GM20431 (cell line): ENCODE measurements around the gene MTMR10.

Experiments used
- in situ Hi-C: fragments of 300-500 bp; cut with MseI, MboI; formaldehyde crosslinking; loops from one replicate; pipeline ENCODE4 v1.15.0; 2020; ENCODE audit warnings: low sequenced_read_pairs; ENCODE audit not compliant: unreplicated experiment

Gene MTMR10, protein sequence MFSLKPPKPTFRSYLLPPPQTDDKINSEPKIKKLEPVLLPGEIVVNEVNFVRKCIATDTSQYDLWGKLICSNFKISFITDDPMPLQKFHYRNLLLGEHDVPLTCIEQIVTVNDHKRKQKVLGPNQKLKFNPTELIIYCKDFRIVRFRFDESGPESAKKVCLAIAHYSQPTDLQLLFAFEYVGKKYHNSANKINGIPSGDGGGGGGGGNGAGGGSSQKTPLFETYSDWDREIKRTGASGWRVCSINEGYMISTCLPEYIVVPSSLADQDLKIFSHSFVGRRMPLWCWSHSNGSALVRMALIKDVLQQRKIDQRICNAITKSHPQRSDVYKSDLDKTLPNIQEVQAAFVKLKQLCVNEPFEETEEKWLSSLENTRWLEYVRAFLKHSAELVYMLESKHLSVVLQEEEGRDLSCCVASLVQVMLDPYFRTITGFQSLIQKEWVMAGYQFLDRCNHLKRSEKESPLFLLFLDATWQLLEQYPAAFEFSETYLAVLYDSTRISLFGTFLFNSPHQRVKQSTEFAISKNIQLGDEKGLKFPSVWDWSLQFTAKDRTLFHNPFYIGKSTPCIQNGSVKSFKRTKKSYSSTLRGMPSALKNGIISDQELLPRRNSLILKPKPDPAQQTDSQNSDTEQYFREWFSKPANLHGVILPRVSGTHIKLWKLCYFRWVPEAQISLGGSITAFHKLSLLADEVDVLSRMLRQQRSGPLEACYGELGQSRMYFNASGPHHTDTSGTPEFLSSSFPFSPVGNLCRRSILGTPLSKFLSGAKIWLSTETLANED

DNA sequence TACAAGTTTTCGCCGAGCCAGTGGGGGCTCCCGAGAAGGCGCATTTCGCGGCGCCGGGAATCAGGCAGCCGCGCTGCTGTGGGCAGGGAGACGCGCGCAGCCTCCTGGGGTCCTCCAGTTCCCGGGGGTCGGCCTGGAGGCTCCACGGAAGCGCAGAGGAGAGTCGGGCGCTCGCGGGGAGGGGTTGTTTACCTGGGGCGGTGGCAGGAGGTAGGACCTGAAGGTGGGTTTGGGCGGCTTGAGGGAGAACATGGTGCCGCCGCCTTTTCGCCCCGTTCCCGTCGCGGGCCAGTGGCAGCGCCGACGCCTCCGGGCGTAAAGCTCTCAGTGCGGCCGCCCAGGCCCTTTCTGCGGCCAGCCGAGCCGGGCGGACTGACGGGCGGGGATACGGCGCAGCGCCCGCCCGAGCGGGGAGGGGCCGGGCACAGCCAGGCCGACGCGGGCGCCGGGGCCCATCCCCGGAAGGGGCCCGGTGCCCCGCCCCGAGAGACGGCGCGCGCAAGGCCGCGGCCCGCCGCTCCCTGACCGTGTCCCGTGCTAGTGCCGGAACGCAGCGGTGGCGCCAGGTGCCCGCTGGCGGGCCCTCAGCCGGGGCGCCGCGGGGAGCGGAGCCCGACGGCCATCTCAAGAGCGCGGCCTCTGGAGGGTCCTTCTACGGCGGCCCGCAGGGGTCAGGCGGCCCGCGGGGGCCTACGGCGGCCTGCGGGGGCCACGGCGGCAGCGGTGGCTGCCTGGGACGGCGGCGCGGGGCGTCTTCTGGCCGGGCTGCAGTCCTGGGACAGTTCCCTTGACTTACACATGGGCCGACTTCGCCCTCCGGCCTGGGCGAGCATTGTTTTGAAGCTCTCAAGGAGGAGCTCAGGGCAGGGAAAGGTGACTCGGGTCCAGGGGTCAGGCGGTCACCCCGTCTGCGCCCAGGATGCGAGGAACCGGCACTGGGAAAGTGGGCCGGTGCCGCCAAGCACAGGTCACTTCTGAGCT lies at the start of gene MTMR10:
Gene MTMR10 (minus strand): TSS at position 374 of the 981 bp plus-strand sequence. CDS start 122 bp downstream, at position 252.
- in situ Hi-C loops: no loop called here

DNA sequence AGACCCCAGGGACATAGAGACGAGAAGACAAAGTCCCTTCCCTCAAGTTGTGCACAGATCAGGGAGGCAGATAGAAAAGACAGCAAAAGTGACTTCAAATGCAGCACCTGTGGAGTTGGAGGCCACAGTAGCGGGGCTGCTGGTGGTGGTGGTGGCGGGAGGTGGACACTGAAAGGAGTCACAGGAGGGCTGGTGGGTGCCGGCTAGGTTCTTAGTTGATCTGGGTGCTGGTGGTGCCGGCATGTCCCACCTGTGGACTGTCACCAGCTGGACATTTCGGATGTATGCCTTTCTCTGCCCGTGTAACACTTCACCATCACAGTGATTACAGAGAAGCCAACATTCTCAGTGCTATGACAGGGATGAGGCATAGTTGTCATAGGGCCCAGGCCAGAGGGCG lies 49.2 kb upstream of the MTMR10 start:
- in situ Hi-C loops: no loop called here

DNA sequence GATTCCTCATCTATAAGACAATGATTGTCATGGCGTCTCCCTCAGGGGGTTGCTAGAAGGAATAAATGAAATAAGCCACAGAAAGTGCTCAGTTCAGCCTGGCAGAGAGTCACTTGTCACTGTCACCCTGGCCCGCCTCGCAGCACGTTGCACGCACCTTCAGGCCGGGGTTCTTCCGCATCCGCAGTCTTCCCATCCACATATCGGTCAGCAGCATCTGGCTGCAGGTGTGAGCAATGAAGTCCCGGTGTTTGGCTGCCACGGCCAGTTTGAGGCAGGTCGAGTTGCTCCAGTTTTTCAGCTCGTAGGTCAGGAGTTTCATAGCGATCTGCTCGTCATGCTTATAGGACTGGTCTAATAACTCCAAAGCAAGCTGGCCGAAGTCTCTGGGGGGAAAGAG lies 48.5 kb upstream of the MTMR10 start:
- in situ Hi-C loops: no loop called here

DNA sequence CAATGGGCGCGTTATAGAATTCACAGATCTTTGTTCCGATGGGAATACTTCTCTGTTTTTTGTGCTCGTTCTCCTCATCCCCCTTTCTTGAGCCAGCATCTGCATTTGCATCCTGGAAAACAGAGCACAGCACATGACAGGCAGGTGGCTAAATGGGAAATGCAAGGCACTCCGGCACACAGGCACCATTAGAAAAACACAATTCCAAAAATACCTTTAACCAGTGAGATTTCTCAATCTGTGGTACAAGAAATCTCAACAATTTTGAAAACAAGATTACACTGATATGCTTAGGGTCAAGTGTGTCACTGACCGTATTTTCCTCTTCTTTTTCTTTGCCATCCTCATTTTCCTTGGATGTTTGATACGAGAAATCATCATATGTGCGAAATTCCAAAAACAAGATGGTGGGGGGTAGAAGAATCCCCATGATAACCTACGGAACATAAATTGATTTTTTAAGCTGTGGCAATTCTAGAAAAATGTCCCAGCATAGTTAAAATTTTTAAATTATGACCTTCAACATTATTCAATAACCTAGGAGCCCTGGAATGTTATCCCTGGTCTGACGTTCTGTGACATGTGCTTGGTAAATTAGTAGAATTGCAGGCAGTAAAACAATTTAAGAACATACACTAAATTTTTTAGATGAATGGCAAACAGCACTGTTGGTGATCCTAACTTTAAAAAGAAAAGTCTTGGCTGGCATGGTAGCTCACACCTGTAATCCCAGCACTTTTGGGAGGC lies 46.5 kb upstream of the MTMR10 start:
- in situ Hi-C loops: no loop called here

DNA sequence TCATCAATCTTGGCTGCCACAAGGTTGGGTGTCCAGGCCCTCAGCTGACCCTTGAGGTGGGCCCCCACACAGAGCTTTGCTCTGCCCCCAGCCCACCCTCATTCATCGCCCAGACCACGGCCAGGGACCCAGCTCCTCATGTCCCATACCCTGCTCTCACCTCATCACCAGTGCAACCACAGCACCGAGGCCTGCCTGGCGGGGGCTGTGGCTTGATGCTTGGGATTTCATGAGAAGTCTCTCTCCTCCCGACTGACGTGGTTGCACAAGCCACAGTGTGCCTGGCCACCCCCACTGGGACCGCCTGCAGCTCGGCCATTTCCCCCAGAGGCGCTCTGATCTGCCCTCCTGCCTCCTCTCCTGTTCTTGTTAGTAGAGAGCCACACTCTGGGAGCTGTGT lies 45.4 kb upstream of the MTMR10 start:
- in situ Hi-C loops: no loop called here

DNA sequence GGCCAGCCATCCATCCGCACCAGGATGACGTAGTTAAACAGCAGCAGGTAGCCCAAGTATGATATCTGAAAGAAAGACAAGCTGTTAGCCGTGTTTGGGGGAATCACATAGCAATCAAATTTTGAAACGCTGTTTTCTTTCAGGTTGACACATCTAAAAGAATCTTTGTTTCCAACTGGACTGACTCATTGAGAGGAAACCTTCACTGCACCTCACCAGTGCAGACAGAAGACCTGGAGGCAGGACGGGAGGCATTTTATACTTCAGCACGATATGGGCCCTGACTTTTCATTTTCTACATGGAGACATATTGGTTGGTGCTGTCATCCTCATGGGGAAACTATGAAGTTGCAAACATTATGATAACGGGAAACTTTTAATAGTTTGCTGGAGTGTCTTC lies 44.2 kb upstream of the MTMR10 start:
- in situ Hi-C loops: no loop called here

DNA sequence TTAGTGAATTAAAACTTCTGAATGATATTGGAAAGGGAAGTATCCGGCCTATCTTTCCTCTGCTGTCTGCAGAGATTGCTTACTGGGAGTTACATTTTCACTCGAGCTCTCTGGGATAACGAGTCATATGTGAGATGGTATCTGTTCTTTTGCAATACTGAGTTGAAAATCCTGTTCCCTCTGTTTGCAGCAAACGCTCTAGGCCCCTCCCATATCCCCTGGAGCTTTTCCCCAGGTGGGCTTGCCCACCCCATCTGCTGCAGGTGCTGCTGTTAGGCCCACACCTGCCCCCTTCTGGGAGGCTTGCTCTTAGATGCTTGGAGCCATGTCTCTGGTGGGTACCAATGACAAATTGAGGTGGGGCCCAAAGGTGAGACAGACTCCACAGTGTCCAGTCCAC lies 42.7 kb upstream of the MTMR10 start:
- in situ Hi-C loops: no loop called here

DNA sequence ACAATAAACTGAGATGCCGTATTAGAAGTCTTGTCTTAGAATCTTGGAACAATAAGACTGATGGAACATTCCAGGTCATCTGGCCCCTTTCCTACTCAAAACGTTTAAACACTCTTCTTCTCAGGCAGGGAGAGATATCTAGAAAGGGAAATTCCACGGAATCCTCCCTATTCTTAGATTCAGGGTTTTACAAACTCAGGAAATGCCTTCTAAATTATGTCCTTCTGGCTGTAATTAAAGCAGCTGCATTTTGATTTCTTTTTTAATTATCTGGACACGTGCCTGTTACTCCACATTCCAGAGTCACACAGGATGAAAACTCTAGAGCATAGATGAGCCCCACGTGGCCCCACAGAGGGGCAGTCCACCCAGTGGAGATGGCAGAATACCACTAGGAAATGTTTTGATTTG lies 41.5 kb upstream of the MTMR10 start:
- in situ Hi-C loops: no loop called here

DNA sequence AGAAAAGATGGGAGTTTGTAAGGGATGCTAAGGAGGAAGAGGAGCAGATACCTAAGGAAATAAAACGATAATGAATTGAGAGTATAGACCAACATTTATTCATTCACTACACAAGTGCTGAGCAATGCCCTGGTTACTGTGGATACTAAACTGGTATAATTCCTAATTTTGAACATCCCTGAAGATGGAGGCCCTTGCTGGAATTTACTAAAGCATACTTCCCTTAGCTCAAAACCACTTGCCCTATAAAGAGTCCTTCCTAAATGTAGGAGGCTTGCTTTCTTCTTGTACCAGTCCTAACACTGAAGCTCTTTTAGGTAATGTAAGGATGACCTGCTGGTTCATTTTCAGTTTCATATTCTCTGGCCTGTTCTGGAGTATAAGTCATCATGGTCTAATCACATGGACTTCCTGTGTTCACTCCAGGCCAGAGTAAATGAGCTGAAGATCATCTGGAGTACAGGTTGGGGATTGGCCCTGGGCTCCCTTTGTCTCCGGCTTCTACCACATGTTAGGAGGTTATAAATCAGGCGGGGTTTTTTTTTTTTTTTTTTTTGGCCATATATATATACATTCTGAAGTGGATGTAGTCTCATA lies 40.1 kb upstream of the MTMR10 start:
- in situ Hi-C loops: no loop called here

DNA sequence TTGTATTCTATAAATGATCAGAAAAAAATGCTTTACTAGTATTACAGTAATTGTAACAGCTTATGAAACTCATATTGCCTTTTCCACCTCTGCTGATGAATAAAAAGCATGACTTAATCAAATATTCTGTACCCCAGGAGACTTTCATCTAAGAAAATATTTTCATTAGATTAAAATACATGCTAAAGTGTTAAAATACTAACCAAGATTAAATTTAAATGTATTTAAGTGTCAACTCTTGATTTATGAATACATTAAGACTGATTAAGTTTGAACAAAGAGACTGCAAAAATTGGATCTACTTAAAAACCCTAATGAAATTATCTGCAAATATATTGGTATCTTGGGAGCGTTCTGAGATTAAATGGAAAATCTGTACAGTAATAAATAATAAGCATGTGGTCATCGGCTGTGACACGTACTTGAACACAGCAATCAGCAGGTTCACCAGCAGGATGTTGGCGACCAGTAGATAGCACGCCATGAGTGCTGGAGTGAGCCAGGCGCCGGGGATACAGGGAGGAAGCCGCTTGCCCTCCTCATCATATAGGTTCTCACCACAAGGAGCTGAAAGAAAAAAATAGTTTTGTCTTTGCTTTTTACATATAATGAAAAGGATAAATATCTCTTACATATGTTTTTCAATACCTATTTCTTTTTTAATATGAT lies 36.6 kb upstream of the MTMR10 start:
- in situ Hi-C loops: no loop called here

DNA sequence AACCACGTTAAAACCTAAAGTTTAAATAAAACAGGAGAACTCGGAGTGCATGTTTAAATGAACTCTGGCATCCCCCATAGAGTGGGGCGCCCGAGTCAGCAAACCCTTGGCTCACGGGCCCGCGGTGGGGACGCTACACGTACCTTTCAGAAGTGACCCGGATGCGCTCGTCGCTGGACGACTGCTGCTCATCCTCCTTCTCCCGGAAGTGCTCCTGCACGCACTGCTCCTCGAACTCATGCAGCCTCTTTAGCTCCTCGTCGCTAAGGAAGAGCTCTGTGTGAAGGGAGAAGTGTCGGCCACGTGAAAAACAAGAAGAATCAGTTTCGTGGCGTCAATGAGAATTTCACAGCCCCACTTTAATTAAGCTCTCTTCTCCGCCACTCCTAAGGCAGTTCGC lies 34.6 kb upstream of the MTMR10 start:
- in situ Hi-C loops: no loop called here

DNA sequence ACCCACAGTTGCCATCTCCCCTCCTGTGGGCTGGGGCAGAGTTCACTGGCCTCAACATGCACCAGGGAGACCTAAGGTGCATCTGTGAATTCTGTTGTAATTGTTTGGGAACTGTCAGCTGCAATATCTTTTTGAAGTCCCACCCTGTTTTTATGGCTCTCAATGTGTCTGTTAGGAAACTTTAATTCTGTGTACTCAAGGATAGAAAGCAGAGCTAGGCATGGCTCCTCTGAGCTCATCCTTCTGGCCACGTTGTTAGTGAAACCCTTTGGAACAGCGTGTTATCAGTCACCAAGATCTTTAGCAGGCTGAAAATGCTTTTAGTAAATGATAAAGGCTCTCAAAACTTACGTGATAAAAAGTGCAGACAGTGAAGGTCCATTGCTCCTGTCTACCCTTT lies 33.6 kb upstream of the MTMR10 start:
- in situ Hi-C loops: no loop called here

DNA sequence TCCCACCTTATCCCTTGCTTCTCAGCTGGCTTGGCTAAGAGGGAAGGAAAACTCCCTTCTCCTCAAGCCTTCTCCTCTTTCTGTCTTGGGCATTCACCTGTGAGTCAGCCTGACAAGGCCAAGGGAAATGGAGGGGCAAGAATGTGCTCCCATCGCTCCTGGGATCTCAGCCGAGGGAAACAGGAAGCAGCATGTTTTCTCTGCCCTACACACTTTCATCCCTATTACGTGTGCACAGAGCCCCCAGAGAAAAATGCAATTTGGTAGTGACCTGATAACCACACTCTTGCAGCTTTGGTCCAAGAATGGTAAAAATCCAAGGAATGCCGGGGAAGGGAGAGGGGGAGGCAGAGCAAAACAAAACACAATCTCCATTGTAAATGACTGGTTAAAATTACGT lies 32.9 kb upstream of the MTMR10 start:
- in situ Hi-C loops: no loop called here

DNA sequence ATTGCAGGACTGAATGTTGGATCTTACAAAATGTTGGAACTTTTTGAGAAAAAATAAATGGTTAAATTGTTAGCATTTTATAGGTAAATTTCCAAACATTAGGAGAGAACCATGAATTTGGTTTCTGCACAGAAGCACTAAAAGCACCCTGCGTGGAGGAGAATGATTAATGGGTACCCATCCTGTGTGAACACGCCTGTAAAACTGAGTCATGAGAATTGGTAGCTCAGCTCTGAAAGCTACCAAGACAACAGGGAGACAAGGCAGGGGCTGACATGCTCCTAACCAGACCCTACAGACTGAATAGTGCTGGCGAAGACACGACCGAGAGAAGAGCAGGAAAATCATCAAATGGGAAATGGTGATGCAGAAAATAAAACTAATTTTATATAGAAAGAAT lies 32.4 kb upstream of the MTMR10 start:
- in situ Hi-C loops: no loop called here

DNA sequence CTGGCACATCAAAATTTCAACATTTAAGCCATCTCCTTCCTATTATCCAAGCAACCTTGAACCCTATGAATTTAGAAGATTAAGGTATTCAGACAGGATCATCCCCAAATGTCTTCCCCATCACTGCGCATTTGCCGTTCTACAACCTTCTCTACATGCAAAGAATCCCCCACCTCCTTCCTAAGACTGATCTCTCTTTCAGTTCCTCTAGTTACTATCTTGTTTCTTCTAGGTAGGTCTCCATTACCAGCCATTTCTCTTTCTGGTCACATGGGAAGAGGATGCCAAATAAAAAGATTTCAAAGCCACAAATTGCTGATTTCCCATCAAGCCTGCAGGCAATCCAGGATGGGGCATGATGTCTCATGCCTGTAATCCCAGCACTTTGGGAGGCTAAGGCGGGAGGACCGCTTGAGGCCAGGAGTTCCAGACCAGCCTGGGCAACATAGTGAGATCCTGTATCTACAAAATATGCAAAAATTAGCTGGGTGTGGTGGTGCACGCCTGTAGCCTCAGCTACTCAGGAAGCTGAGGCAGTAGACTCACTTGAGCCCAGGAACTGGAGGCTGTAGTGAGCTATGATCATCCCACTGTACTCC lies 29.7 kb upstream of the MTMR10 start:
- in situ Hi-C loops: no loop called here

DNA sequence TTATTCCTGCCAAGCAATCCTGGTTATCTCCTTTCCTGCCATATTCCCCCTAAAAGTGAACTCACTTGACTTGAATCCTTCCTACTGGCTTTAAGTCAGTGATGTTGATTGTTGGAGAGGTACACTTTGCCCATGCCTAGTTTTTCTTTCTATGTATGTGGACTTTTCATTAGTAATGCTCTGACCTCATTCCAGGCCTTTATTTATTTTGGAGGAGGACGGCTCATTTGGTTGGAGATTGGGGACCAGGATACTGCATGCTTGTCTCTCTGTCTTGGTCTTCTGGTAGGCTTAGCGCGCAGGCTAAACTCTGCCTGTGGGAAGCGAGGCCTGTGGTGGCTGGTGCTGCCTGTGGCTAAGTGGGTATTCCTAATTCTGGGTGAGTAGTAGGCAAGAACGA lies 29.1 kb upstream of the MTMR10 start:
- in situ Hi-C loops: no loop called here

DNA sequence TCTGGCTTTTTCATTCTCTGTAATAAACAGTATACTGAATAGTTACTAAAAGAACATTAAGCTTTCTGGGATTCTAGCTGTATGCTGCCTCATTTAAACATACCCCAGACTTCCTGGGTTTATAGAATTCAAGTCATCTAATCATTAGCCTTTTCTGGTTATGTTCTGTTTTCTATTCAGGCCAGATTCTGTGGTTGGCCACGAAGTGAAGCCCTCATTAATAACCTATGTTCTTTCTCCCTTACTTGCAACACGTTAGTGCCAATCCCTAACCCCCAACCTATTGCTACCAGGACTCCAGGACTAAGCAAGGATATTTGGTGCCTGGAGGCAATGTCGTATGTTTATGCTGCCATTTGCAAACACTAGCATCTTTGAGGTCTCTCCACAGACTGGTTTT lies 28.6 kb upstream of the MTMR10 start:
- in situ Hi-C loops: no loop called here

DNA sequence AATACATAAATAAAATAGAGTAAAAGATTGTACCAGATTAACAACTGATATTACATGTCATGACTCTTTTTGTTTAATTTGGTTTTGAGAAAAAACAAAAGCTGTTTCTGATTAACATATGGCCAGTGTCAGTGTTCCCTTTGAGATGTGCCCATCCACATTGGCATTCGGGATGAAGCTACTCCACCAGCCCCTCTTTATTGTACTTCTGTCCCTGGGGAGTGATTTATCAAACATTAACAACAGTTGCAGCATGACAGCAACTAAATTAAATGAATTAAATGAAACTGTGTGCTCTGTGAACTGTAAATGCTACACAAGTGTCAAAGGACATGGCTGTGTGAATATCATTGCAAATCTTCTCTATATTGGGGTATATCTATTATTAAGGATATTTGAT lies 25.9 kb upstream of the MTMR10 start:
- in situ Hi-C loops: no loop called here
